Stimulated activated CD8-positive, alpha-beta memory T cell treated with anti-CD3 and anti-CD28 coated beads, Interleukin-4, amount 100 ng/mL, for 24 hours (primary cell): Measurements from ENCODE around the gene NEDD4L.

ENCODE experiments used
- DNase-seq: peaks from one replicate; pipeline ENCODE4 v3.0.0-alpha.2; 2020; ENCODE audit warnings: low read depth

NEDD4L gene

GRCh38 chr18:58095222-58095621 lies 51.2 kb downstream of the NEDD4L start:
- DNase-seq: no peak

DNA sequence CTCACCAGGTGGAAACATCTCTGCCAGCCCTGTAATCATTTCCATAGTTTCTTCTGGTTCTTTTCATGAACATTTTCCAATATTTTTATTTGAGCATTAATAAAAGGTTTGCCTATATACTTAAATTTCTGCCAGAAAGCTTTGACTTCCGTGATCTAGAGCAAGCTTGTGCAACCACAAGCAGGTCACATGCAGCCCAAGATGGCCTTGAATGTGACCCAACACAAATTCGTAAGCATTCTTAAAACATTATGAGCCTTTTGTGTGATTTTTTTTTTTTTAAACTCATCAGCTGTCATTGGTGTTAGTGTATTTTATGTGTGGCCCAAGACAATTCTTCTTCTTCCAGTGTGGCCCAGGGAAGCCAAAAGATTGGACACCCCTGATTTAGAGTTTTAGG lies 51.6 kb downstream of the NEDD4L start:
- DNase-seq: no peak

GRCh38 chr18:58096658-58097057 lies 52.6 kb downstream of the NEDD4L start:
- DNase-seq: no peak

DNA sequence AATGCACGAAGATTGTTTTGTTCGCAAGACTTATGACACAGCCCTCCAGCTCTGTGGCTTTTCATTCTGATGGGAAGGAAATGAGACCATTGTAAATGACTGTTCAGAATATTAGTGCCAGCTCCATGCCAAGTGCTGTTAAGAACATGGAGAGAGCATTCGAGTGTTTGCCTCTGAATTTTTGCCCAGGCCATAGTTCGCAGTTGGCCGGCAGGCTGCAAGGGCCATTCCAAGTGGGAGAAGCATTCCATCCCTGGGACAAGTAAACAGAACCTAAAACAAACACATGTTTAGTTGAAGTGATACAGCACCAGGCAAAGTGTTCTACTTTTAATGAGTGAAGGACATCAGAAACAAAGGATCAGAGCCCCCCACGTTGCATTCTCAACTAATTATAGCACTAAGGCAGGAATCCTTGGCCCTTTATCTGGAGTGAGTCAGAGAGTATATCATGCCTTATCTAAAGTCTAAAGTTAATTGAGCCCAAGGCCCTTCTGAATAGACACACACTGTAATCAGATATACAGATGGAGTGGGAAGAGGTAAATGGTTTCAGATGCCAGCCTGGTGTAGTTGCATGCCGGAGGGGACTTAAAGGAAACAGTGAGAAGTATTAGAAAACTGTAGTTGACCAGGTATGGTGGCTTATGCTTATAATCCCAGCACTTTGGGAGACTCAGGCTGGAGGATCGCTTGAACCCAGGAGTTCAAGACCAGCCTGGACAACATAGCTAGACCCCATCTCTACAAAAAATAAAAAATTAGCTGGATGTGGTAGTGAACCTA lies 53.3 kb downstream of the NEDD4L start:
- DNase-seq: no peak

DNA sequence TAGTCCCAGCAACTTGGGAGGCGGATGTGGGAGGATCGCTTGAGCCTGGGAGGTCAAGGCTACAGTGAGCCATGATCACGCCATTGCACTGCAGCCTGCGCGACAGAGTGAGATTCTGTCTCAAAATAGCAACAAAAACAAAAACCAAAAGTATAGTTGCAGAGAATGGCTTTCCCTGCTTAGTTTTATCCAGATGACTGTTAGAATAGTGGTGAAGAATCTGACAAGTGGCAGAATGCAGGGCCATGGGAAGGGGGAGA lies 53.8 kb downstream of the NEDD4L start:
- no peak for DNase-seq

DNA sequence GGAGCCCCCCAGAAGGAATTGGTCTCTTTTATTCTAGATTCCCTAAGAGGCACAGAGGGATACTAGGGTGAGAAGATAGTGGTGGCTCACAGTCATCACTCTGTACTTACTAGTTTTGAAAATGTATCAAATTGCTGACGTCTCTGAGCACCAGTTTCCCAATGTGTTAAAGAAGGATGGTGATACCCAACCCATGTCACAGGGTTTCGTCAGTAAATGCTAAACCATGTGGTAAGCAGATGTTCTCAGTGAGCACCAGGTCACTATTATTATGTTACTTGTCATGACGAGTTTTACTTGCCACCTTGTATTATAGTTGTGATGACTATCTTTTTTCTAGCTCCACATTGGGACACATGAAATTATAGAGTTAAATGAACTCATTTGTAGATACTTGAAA lies 54.7 kb downstream of the NEDD4L start:
- no peak for DNase-seq

DNA sequence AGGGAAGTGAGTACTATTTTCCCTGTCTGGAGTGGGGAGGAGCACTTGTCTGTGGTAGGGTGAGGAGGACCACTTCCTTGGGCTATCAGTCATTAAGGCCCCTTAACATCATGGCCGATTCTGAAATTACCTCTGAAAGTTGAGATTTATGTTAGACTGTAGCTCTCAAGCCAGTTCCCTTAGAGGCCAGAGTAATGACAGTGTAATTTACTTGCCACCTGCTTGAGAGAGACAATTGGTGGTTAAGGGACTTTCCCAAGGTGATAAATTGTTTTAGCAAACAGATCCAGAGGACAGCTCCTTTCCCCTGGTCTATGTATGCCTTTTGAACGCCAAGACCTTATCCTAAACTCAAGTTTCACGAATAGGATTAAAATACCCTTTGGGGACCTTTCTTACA lies 56.1 kb downstream of the NEDD4L start:
- DNase-seq: no peak

DNA sequence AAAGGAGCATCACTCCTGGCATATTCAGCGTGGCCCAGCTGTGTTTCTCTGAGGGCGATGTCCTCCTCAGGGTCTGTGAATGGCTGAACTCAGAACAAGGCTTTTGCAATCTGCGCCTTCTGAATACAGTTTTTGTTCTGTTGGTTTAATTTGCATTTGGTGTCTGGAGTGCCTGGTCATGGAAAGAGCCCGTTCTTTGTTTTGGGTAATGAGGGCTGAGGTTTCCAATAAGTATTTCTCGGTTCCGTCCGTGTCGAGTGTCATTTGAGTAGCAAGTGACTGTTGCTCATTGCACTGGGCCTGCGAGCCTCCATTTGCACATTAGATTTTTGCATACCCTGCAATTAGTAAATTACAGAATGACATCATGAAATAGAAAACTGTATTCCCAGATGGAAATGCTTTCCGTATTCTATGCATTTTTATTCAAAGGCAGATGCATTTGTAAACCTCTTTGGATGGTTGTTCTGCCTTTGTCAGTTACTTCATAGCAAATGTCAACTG lies 57.3 kb downstream of the NEDD4L start:
- no peak for DNase-seq

- no peak for DNase-seq
Measured at GRCh38 chr18:58102018-58102417, 58.0 kb downstream of the NEDD4L start.

DNA sequence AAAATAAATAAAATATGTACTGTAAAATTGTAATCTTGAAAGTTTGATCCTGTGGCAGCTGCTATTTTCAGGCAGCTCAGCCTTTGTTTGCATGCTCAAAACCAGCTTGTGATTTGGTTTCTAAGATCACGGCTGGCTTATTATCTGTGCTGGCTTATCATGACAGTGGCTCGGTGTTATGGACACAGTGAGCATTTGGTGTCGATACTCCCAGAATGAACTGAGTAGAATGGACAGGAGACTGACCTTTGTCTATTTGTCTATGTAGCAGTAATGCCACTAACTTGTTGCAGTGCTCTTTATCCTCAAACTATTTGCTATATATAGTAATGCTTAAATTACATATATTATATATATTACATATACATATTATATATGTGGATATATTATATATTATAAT lies 58.8 kb downstream of the NEDD4L start:
- no peak for DNase-seq

DNA sequence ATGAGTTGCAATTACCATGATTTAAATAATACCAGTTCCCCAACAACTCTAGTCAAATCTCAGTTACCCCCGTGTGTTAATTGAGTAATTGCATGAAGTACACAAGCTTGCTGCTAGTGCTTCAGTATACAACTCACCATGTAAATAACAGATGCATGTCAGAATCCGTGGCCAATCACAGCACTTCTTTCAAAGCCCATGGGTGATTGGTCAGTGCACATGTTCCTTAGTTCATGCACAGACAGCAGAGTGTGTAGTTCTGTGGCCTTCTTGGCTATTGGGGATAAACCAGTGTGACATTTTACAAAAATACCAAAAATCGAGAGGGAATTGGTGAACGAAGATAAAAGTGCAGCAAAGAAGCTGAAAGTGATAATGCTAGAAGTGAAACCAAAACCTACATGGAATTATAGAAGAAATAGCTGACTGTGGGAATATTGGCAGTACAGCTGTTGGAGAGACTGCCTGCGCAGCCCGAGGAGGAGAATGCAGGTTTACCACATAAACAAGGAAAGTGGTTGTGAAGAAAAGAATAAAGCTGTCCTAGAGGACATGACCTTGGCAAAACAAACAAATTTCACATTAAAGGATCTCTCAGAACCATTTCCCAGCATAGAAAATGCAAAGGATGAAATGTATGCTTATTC lies 59.4 kb downstream of the NEDD4L start:
- no peak for DNase-seq

DNA sequence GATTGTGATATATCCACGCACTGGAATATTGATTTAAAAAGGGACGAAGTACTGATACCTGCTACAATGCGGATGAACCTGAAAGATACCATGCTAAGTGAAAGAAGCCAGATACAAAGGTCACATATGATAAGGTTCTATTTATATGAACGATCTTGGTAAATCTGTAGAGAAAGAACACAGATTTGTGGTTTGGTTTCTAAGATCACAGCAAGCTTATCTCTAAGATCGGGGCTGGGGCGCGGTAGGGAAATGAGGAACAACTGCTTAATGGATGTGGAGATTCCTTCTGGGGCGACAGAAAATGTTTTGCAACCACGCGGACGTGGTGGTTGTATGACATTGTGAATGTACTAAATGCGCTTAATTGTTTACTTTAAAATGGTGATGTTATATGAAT lies 60.1 kb downstream of the NEDD4L start:
- no peak for DNase-seq

GRCh38 chr18:58105206-58105887 lies 61.3 kb downstream of the NEDD4L start:
- DNase-seq: no peak

DNA sequence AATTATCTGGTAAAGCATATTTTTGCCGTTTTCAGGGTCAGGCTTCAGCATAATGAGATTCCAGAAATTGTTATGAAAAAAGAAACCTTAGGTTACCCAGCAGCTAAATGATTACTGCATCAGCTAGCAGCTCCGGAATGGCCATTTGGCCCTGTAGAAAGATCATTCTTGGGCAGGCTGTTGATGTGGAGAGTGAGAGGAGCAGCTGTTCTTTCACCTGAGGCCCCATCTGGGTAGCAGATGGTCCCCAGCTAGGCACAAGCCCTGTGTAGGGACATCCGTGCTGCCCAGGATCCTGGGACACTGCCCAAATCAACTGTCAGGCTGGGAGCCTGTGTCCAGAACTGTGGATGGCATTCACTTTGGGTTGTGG lies 61.8 kb downstream of the NEDD4L start:
- DNase-seq: no peak

DNA sequence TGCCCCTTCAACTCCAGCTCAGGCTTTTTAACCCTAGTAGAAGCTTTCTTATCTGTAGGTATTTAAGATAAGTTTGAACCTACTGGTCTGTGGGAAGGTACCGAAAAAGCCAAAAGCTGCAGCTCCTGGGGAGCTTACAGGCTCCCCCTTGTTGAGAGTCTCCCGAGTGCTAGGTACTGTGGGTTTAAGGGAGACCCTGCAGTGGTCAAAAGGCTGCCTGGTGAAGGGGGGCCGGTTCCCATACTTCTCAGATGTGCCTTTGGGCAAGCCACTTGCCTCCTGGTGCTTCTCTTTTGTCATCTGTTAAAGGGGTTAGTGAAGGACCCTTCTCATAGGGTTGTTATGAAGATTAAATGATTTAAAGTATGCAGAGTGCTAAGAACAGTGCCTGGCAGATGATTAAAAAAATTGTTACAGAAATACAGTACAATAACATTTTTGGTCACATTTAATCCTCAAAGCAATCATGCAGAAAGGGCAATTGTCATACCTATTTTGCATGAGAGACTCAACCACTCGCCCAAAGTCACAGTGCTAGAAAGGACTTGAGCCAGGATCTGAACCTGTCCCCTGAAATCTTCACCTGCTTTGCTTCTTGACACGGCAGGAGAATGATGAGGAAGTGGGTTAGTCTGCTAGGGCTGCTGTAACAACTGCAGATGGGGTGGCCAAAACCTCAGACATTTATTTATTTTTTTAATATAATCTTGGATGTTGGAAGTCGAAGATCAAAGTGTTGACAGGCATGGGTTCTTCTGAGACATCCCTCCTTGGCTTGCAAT lies 62.5 kb downstream of the NEDD4L start:
- DNase-seq: no peak

GRCh38 chr18:58109256-58109655 lies 65.2 kb downstream of the NEDD4L start:
- DNase-seq: no peak

- DNase-seq: no peak
Measured at GRCh38 chr18:58110398-58110797, 66.4 kb downstream of the NEDD4L start.

- DNase-seq: no peak
Measured at GRCh38 chr18:58112174-58112573, 68.1 kb downstream of the NEDD4L start.

- no peak for DNase-seq
Measured at GRCh38 chr18:58113337-58113736, 69.3 kb downstream of the NEDD4L start.

- DNase-seq: no peak
Measured at GRCh38 chr18:58114766-58115165, 70.7 kb downstream of the NEDD4L start.

- DNase-seq: no peak
Measured at GRCh38 chr18:58116818-58117217, 72.8 kb downstream of the NEDD4L start.

DNA sequence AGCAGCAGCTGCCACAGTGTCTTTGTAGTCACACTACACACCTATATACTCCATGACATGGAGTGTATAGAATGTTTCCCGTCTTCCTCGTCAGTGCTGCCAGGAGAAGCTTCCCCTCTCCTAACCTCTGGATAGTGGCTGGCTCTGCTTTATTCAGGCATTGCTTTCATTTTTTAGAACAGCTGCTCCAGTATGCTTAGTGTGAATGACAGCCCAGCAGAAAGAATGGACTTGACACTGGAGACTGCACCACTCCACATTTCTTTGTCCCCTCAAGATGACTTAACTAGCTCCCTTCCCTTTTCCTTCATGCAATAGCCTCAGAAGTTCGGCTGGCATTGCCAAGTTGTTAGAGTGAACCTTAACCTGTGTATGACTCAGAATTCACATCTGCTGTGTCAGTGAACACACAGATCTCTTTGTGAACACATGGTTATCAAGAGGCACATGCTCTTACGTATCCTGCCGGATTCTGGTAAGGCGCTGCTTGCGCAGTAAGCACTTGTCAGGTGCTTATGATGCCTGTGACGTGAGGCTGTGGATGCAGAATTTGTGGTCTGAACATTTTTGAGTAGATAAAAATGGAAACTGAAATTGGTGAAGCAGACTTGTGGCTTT lies 73.9 kb downstream of the NEDD4L start:
- DNase-seq: no peak
